COLO668 (cell line): ENCODE measurements around the gene ZNRF1.

Source experiments
- DNase-seq: peaks from one replicate; lab custom pipeline; 2025; ENCODE audit not compliant: unreplicated experiment; lab: John Stamatoyannopoulos, UW

Gene ZNRF1

GRCh38 chr16:75058806-75059205, 60.0 kb downstream of the ZNRF1 start:
- no peak for DNase-seq

- DNase-seq = no peak
These were observed 60.6 kb downstream of the ZNRF1 start for GRCh38 chr16:75059411-75059810.

GRCh38 chr16:75060723-75061122, 61.9 kb downstream of the ZNRF1 start:
- DNase-seq = no peak

DNA sequence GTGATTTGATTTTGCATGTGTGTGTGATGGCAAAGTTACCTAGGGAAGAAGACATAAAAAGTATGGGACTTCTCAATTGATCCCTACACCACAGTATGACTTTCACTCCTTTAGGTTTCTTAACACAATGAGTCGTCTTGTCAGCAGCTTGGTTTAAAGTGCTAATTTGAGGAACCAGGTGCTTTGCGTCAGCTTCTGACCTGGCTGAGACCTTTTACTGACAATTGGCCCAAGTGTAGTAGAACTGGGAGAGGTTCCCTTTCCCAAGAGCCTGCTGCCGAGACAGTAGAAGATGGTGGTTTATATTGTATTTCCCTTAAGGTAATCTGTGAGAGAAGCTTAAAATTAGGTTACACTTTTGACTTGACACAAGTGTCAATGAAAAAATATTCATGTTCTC, 62.8 kb downstream of the ZNRF1 start:
- no peak for DNase-seq

DNA sequence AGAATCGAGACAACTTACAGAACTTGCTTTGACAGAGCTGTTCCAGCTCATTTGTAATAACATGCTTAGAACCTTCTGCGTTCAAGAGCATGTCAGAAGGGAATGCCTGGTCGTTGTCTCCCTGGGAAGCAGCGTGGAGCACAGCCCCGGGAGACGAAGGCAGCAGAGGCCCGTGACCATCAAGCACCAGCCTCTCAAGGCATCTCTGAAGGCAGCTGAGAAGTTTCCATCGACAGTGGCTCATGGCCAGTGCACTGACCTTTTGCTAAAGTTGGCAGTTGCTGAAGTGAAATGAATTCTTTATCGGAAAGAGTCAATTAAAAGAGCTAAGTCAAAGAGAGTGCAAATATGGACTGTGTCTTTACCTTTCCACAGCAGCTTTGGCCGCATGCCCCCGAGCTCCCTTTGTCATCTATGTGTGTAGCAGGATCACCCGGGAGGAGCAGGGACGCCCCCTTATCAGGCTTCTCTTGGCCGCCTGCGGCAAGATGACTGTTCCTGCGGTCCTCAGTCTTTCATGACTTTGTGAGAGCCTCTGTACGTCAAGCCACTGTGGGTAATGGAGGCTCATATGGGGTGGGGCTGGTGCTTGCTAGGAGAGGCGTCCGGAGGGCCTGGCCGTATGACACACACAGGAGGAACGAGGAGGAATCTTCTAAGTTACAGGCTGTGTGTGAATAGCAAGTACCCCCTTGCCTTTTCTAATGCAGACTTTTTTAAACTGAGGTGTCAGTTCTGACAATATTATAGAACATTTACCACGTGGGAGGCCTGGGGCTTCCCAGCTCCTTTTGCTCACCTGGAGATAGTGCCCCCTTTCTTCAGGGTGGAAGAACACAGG, 63.5 kb downstream of the ZNRF1 start:
- no peak for DNase-seq

- no peak for DNase-seq
These were observed 64.1 kb downstream of the ZNRF1 start for GRCh38 chr16:75062976-75063346.

GRCh38 chr16:75063549-75064088, 64.8 kb downstream of the ZNRF1 start:
- DNase-seq = no peak

- DNase-seq = peak; percentile 5
These were observed 65.8 kb downstream of the ZNRF1 start for GRCh38 chr16:75064403-75065148.

- no peak for DNase-seq
These were observed 66.3 kb downstream of the ZNRF1 start for GRCh38 chr16:75065149-75065505.

GRCh38 chr16:75065521-75066149, 66.8 kb downstream of the ZNRF1 start:
- DNase-seq = no peak

DNA sequence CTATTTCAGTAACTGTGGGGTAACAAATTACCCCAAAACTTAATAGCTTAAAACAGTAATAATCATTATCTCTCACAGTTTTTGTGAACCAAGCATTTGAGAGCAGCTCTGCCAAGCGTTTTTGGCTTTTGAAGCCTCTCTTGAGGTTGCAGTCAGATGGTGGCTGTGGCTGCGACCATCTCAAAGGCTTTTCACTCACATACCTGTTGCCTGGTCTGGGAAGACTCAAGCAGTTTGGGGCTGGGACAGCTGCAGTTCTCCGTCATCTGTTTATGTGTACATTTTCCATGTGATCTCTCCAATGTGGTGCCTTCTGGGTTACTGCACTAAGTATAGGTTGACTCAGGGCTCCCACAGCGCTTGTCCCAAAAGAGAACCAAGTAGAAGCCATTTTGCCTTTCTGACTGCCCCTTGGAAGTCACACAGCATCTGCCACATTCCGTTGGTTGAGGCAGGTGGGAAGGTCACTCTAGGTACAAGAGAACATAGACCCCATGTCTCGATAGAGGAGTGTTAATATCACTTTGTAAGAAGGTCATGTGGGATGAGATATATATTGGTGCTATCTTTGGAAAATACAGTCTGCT, 68.1 kb downstream of the ZNRF1 start:
- DNase-seq = no peak

- no peak for DNase-seq
These were observed 69.5 kb downstream of the ZNRF1 start for GRCh38 chr16:75068085-75069031.

DNA sequence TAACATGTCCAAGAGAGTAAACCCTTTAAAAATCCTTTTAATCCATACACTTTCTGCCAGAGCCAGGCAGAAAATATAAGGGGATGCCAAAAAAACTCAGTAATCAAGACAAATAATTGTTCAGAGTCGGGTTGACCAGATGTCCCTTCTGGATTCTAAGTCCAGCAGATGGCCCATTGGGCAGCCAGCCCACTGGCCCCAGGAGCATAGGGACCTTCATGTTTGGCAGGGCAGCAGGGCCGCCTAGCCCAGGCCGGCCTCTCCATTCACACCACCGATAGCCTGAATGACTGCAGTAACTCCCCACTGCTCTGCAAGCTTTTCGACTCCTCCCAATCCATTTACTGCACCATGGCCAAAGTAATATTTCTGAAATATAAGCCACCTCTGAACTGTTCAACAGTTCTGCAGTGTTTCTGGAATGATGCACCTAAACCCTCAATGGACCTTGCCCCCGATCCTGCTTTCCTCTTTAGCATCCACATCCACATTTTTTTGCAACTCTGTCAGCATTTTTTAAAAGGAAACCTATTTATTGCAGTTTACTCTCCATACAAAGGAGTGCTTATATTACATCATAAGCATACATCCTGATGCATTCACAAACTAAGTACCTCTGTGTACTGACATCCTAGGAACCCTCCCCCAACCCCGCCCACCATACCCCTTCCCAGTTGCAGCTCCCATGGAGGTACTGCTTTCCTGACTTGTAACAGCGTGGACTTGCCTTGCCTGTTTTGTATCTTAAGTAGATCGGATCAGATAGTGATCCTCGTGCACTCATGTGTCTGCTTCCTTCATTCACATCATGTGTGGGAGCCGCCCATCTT, 71.4 kb downstream of the ZNRF1 start:
- DNase-seq = no peak

- no peak for DNase-seq
These were observed 72.8 kb downstream of the ZNRF1 start for GRCh38 chr16:75071621-75072020.

DNA sequence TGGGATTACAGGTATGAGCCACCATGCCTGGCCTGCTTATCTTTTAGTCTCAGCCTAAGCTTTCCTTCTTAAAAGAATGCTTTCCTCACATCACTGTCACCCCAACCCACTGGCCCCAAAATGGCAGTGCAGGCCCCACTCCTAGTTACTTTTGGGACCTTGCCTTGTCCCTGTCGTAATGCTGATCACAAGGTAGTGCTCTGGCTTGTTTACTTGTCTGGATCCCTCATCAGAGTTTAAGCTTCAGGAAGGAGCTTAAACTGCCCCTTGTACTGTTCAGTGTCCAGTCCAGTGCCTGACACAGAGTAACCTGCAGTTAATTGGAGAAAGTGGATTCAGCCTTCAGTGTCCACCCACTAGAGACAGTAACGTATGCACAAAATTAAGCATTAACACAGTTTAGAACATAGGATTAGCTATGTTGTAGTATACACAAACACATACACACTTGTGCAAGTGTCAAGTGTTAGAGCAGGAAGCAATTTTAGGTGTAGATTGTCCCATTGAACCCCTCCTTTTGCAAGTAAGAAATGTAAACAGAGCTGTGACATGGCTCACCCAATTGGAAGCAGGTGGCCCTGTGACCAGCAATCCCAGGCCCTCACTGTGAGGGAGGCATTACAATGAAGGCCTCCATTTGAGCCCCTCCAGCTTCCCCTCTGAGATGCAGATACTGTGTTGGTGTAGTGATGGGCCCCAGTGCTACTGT, 73.6 kb downstream of the ZNRF1 start:
- DNase-seq = no peak

- DNase-seq = no peak
These were observed 74.9 kb downstream of the ZNRF1 start for GRCh38 chr16:75073545-75074303.

DNA sequence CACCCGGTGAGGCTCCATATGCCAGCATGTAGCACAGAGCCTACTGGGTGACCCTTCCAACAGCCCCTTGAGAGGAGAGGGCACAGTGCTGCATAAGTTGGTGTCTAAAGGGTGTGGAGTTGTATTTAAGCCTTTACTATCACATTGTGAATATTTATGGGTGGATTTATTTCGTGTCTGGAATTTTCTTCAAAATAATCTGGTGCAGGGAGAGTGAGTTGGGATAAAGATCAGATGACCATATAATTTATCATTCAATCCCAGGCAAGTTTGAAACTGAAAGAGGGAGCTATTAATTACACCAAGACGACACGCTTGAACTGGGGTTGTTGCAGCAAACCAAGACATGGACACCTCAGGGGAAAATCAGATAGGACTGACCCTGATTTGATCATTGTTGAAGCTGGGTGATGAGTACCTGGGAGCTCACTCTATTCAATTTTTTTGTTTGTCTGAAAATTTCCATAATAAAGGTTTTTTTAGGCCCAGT, 75.5 kb downstream of the ZNRF1 start:
- no peak for DNase-seq
